Measurements from ENCODE around the gene HNRNPUL1.

The HNRNPUL1 gene

DNA sequence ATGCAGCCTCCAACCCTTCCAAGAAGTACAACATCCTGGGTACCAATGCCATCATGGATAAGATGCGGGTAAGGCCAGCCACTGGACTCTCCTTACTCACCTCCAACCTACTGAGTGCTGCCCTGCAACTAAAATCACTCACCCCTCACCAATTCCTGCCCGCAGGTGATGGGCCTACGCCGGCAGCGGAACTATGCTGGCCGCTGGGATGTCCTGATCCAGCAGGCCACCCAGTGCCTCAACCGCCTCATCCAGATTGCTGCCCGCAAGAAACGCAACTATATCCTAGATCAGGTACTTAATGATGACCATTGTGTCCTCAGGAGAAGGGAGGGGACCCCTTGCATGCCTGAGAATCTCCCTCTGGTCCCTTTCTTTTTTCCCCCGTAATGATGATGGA is 30.2 kb downstream of the HNRNPUL1 start:
- no peaks in the 10 kb centered on the region for H3K27me3 ChIP-seq (replicated peaks)
- no peak overlapping the region for H3K27ac ChIP-seq
- no peak for DNase-seq
- in situ Hi-C loops (cut with HindIII; ENCODE audit: low pct_ligation_motif_present, low sequenced_read_pairs): no loop called here
- H3K4me3 ChIP-seq (ENCODE audit: low read depth, low read length): no peak overlapping the region
- TF ChIP-seq, protein P1, sequence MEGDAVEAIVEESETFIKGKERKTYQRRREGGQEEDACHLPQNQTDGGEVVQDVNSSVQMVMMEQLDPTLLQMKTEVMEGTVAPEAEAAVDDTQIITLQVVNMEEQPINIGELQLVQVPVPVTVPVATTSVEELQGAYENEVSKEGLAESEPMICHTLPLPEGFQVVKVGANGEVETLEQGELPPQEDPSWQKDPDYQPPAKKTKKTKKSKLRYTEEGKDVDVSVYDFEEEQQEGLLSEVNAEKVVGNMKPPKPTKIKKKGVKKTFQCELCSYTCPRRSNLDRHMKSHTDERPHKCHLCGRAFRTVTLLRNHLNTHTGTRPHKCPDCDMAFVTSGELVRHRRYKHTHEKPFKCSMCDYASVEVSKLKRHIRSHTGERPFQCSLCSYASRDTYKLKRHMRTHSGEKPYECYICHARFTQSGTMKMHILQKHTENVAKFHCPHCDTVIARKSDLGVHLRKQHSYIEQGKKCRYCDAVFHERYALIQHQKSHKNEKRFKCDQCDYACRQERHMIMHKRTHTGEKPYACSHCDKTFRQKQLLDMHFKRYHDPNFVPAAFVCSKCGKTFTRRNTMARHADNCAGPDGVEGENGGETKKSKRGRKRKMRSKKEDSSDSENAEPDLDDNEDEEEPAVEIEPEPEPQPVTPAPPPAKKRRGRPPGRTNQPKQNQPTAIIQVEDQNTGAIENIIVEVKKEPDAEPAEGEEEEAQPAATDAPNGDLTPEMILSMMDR (IDR thresholded peaks at IDR 0.05; ENCODE audit: low read depth, low read length, missing control alignments): no peak
- H3K36me3 ChIP-seq (replicated peaks): peaks cover 93% of the 10 kb centered on the region

DNA sequence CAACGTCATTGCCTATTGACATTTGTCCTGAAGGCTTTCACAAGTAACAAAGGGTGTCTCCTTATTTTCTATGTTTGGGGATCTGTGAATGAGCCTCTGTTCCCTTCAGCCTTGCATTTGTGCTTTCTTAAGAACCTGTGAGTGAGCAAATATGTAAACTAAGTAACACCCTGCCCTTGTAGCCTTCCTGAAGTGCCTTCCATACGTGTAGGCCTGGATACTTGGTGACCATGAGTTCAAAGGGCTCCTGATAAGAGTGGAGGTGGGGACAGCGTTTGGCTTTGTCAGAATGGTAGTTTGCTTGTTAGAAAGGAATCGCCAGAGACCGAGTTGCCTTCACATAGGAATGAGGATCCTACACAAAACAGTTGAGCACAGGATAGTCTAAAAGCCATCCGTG is 31.3 kb downstream of the HNRNPUL1 start:
- in situ Hi-C loops (cut with HindIII; ENCODE audit: low pct_ligation_motif_present, low sequenced_read_pairs): no loop called here
- Histone ChIP-seq H3K27me3 (replicated peaks) (no peaks in the 10 kb centered on the region), H3K4me3 (ENCODE audit: low read depth, low read length) (no peak overlapping the region), H3K27ac (no peak overlapping the region), H3K36me3 (replicated peaks) (peaks cover 94% of the 10 kb centered on the region)
- no peak for DNase-seq
- TF ChIP-seq, protein P1 (IDR thresholded peaks at IDR 0.05; ENCODE audit: low read depth, low read length, missing control alignments): no peak

DNA sequence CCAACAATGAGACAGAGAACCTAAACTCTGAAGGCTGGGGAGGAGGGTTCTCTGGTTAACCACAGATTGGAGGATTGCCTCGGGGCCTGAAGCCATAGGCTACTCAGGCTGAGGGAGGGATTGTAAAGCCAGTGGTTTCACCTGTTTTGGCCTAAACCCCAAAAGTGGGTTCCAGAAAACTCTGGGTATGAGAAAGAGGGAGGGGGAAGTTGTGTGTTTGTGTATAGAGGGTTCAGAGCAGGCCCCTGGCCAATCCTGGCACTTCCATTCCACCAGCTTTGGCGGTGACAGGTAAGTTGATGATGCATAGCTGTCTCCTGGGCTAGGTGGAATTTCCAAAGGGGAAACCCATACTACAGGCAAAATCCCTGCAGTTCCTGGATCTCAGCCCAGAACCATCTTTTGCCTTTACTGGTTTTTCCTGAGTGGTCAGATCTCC is 32.3 kb downstream of the HNRNPUL1 start:
- Histone ChIP-seq H3K4me3 (ENCODE audit: low read depth, low read length) (no peak overlapping the region), H3K36me3 (replicated peaks) (peaks cover 92% of the 10 kb centered on the region), H3K27ac (no peak overlapping the region), H3K27me3 (replicated peaks) (no peaks in the 10 kb centered on the region)
- in situ Hi-C loops (cut with HindIII; ENCODE audit: low pct_ligation_motif_present, low sequenced_read_pairs): no loop called here
- DNase-seq: no peak
- TF ChIP-seq, protein P1 (IDR thresholded peaks at IDR 0.05; ENCODE audit: low read depth, low read length, missing control alignments): no peak

DNA sequence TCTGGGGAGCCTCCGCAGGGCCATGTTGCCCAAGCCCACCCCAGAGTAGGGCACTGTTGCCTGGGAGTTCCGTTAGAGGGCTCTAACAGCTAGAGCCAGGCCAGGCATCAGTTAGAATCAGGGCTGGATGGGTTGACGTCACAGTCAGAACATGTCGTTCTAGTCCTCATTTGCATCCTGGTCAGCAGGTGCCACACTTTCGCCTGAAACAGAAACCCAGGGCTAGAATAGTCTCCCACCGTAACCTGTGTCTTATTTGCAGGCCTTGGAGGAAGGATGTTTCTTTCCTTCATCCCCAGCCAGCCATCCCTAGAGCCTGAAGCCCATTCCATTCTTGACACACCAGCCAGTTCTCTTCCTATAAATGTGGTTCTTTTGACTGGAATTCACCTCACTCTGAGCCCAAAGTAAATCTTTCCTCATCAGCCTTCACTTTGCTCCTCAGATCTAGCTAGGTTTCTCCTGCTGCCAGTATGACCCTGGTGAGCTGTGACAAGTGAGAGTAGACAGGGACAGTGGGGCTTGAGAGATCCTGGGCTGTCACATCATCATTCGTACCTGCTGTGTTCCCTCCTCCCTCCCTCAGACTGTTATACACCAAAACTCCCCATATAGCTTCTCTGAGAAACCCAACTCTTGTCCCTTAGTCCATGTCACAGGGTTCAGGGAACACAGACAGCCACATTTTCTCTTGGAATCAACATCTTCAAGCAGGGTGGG is 33.6 kb downstream of the HNRNPUL1 start:
- TF ChIP-seq, protein P1 (IDR thresholded peaks at IDR 0.05; ENCODE audit: low read depth, low read length, missing control alignments): no peak
- peaks cover 90% of the 10 kb centered on the region for H3K36me3 ChIP-seq (replicated peaks)
- in situ Hi-C loops (cut with HindIII; ENCODE audit: low pct_ligation_motif_present, low sequenced_read_pairs): no loop called here
- no peak overlapping the region for H3K4me3 ChIP-seq (ENCODE audit: low read depth, low read length)
- peak overlapping the region; percentile 83 for H3K27ac ChIP-seq
- no peaks in the 10 kb centered on the region for H3K27me3 ChIP-seq (replicated peaks)
- DNase-seq: no peak

DNA sequence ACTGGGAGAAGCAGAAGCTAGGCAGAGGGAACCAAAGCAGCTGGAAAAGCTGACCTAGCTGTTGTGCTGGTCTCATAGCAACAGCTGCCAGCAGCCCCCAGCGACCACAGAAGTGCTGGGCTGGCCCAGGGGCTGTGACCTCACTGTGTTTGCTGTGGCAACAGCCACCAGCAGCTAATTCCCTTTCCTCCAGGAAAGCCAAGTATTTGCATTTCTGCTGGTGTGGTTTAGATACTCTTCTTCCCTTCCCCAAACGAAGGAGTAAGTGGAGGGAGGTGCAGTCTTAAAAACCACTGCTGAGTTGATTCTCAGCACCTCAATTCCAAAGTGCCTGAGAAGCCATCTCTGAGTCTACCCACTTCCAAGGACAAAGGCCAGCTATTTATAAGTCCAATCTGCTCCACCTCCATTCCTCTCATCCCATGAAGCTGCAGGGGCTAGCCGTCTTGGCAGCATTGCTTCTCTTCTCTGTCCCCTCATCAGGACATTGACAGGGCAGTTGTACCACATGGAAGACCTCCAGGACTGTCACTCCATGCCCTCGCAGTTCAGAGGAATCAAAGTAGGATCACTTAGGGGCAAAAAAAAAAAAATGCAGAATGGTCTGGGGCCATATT is 34.3 kb downstream of the HNRNPUL1 start:
- DNase-seq: peak; percentile 91
- TF ChIP-seq, protein P1 (IDR thresholded peaks at IDR 0.05; ENCODE audit: low read depth, low read length, missing control alignments): no peak
- peak overlapping the region; percentile 83 for H3K27ac ChIP-seq
- H3K36me3 ChIP-seq (replicated peaks): peaks cover 89% of the 10 kb centered on the region
- H3K4me3 ChIP-seq (ENCODE audit: low read depth, low read length): no peak overlapping the region
- in situ Hi-C loops (cut with HindIII; ENCODE audit: low pct_ligation_motif_present, low sequenced_read_pairs): no loop called here
- H3K27me3 ChIP-seq (replicated peaks): no peaks in the 10 kb centered on the region
